ENCODE data around the gene SYNPO.

The SYNPO gene

GRCh38 chr5:150659360-150660107 lies 19.1 kb downstream of the SYNPO start:
- TF ChIP-seq EZH2phosphoT487 (IDR thresholded peaks at IDR 0.05; ENCODE audit: borderline replicate concordance, low read length) = no peak
- Histone ChIP-seq H3K4me3 (ENCODE audit: low read length) (no peak overlapping the region), H3K9me3 (ENCODE audit: control insufficient read depth, insufficient read depth, low read length) (no peaks in the 10 kb centered on the region), H3K79me2 (ENCODE audit: control insufficient read depth, low read length) (no peaks in the 10 kb centered on the region), H4K20me1 (ENCODE audit: control insufficient read depth, insufficient read depth, low read depth, low read length) (no peaks in the 10 kb centered on the region), H3K4me2 (ENCODE audit: low read length) (no peak overlapping the region), H3K36me3 (ENCODE audit: control insufficient read depth, low read length) (no peaks in the 10 kb centered on the region), H3K27ac (ENCODE audit: low read depth, low read length) (no peak overlapping the region), H3K27me3 (ENCODE audit: control insufficient read depth, low read length) (peaks cover 8% of the 10 kb centered on the region; the same call in 1 of the 2 replicates), H3K4me1 (ENCODE audit: control insufficient read depth, low read length) (peaks cover 12% of the 10 kb centered on the region), H3K9me2 (replicated peaks; ENCODE audit: control insufficient read depth, low read length) (no peaks in the 10 kb centered on the region), H3F3A (ENCODE audit: control insufficient read depth, insufficient read depth) (no peaks in the 10 kb centered on the region)

- Histone ChIP-seq H3K4me2 (ENCODE audit: low read length) (no peak overlapping the region), H3K4me1 (ENCODE audit: control insufficient read depth, low read length) (peaks cover 12% of the 10 kb centered on the region), H3K27ac (ENCODE audit: low read depth, low read length) (no peak overlapping the region), H3K4me3 (ENCODE audit: low read length) (no peak overlapping the region), H3F3A (ENCODE audit: control insufficient read depth, insufficient read depth) (no peaks in the 10 kb centered on the region), H4K20me1 (ENCODE audit: control insufficient read depth, insufficient read depth, low read depth, low read length) (no peaks in the 10 kb centered on the region), H3K9me3 (ENCODE audit: control insufficient read depth, insufficient read depth, low read length) (no peaks in the 10 kb centered on the region), H3K36me3 (ENCODE audit: control insufficient read depth, low read length) (no peaks in the 10 kb centered on the region), H3K9me2 (replicated peaks; ENCODE audit: control insufficient read depth, low read length) (no peaks in the 10 kb centered on the region), H3K27me3 (ENCODE audit: control insufficient read depth, low read length) (peaks cover 8% of the 10 kb centered on the region; the same call in 1 of the 2 replicates), H3K79me2 (ENCODE audit: control insufficient read depth, low read length) (no peaks in the 10 kb centered on the region)
- TF ChIP-seq EZH2phosphoT487 (IDR thresholded peaks at IDR 0.05; ENCODE audit: borderline replicate concordance, low read length) (no peak), CTCF (IDR thresholded peaks at IDR 0.05; ENCODE audit: low read depth, low read length, poor library complexity, severe bottlenecking) (no peak)
Observed at GRCh38 chr5:150660108-150660831, 19.8 kb downstream of the SYNPO start.

- no peak for TF ChIP-seq EZH2phosphoT487 (IDR thresholded peaks at IDR 0.05; ENCODE audit: borderline replicate concordance, low read length)
- TF ChIP-seq CTCF (IDR thresholded peaks at IDR 0.05; ENCODE audit: low read depth, low read length, poor library complexity, severe bottlenecking) = no peak
- no peaks in the 10 kb centered on the region for H3K9me2 ChIP-seq (replicated peaks; ENCODE audit: control insufficient read depth, low read length)
Observed at GRCh38 chr5:150661086-150661485, 20.6 kb downstream of the SYNPO start, which contains the start of gene MYOZ3. MYOZ3 (plus strand) TSS chr5:150661251; CDS start chr5:150662942, 1,691 bp downstream.

More at GRCh38 chr5:150661086-150661485, 20.6 kb downstream of the SYNPO start, which contains the start of gene MYOZ3:
- no peaks in the 10 kb centered on the region for H3K79me2 ChIP-seq (ENCODE audit: control insufficient read depth, low read length)
- no peak within 1 kb of the TSS for H3K27ac ChIP-seq (ENCODE audit: low read depth, low read length)
- no peak within 1 kb of the TSS for H3K4me3 ChIP-seq (ENCODE audit: low read length)
- peaks cover 9% of the 10 kb centered on the region for H3K4me1 ChIP-seq (ENCODE audit: control insufficient read depth, low read length)
- no peaks in the 10 kb centered on the region for H3K36me3 ChIP-seq (ENCODE audit: control insufficient read depth, low read length)
- H4K20me1 ChIP-seq (ENCODE audit: control insufficient read depth, insufficient read depth, low read depth, low read length) = no peaks in the 10 kb centered on the region
- H3F3A ChIP-seq (ENCODE audit: control insufficient read depth, insufficient read depth) = no peaks in the 10 kb centered on the region
- no peak within 1 kb of the TSS for H3K4me2 ChIP-seq (ENCODE audit: low read length)
- no peaks in the 10 kb centered on the region for H3K9me3 ChIP-seq (ENCODE audit: control insufficient read depth, insufficient read depth, low read length)
- peaks cover 6% of the 10 kb centered on the region; the same call in 1 of the 2 replicates for H3K27me3 ChIP-seq (ENCODE audit: control insufficient read depth, low read length)

Data from DOHH2 (cell line).